NT2/D1 (cell line): ENCODE results near the gene CERS4.

Experiments
- DNase-seq: peaks from one replicate; pipeline ENCODE4 v3.0.0-alpha.2; 2011; ENCODE audit warnings: low read depth, low spot score
- H3K27me3 ChIP-seq: 2 replicates; pipeline ENCODE4 v1.6.0; 2011; ENCODE audit warnings: mild to moderate bottlenecking; ENCODE audit not compliant: insufficient read length, insufficient read depth
- H3K36me3 ChIP-seq: 2 replicates; pipeline ENCODE4 v1.6.1; 2011; ENCODE audit warnings: mild to moderate bottlenecking, low read length, mixed read lengths; ENCODE audit not compliant: insufficient read depth, insufficient read length
- H3K4me1 ChIP-seq: 2 replicates; pipeline ENCODE4 v1.5.1; 2011; ENCODE audit not compliant: insufficient read depth, insufficient read length
- H3K4me3 ChIP-seq: 2 replicates; pipeline ENCODE4 v1.5.1; 2011; ENCODE audit warnings: low read depth; ENCODE audit not compliant: insufficient read length
- H3K9ac ChIP-seq: 2 replicates; pipeline ENCODE4 v1.6.0; 2011; ENCODE audit warnings: low read depth; ENCODE audit not compliant: insufficient read length
- H3K9me3 ChIP-seq: 2 replicates; pipeline ENCODE4 v1.5.1; 2011; ENCODE audit warnings: mild to moderate bottlenecking, low read length; ENCODE audit not compliant: insufficient read depth
- SUZ12 ChIP-seq: IDR thresholded peaks from 2 replicates; pipeline ENCODE4 v1.6.1; 2011; ENCODE audit not compliant: insufficient read length, insufficient read depth; ENCODE audit errors: extremely low read depth
- YY1 ChIP-seq: IDR thresholded peaks from 2 replicates; pipeline ENCODE4 v1.6.1; 2011; ENCODE audit not compliant: insufficient read length, insufficient read depth
- ZNF274 ChIP-seq: IDR thresholded peaks from 2 replicates; pipeline ENCODE4 v1.6.1; 2011; ENCODE audit warnings: mild to moderate bottlenecking, low read depth, low read length

CERS4 gene

GRCh38 chr19:8208922-8209461 lies at the start of gene CERS4:
Gene CERS4 (plus strand): TSS chr19:8209370. CDS start chr19:8251077, 41,707 bp downstream.
- Histone ChIP-seq H3K9ac (peak within 1 kb of the TSS; percentile 98), H3K4me3 (peak within 1 kb of the TSS; percentile 97), H3K9me3 (no peaks in the 10 kb centered on the region), H3K36me3 (peaks cover 20% of the 10 kb centered on the region), H3K4me1 (peaks cover 26% of the 10 kb centered on the region), H3K27me3 (no peaks in the 10 kb centered on the region)
- no peak for TF ChIP-seq YY1
- TF ChIP-seq ZNF274: no peak
- TF ChIP-seq SUZ12: no peak
- DNase-seq: peak; percentile 77

- H3K4me1 ChIP-seq: no peaks in the 10 kb centered on the region
- H3K4me3 ChIP-seq: no peak overlapping the region
- H3K36me3 ChIP-seq: no peaks in the 10 kb centered on the region
- peaks cover 5% of the 10 kb centered on the region; the same call in 1 of the 2 replicates for H3K9me3 ChIP-seq
- DNase-seq: no peak
- no peak for TF ChIP-seq YY1
- no peaks in the 10 kb centered on the region for H3K27me3 ChIP-seq
- no peak overlapping the region for H3K9ac ChIP-seq
These were observed 48.0 kb upstream of the CERS4 start for GRCh38 chr19:8161135-8161646.

- DNase-seq: no peak
- peaks cover 5% of the 10 kb centered on the region; the same call in 1 of the 2 replicates for H3K9me3 ChIP-seq
- no peak overlapping the region for H3K4me3 ChIP-seq
- no peak overlapping the region for H3K9ac ChIP-seq
- H3K36me3 ChIP-seq: no peaks in the 10 kb centered on the region
- TF ChIP-seq YY1 (no peak), ZNF274 (no peak), SUZ12 (no peak)
- H3K4me1 ChIP-seq: peaks cover 2% of the 10 kb centered on the region
- H3K27me3 ChIP-seq: no peaks in the 10 kb centered on the region
These were observed 45.4 kb upstream of the CERS4 start for GRCh38 chr19:8163759-8164158.

- H3K4me1 ChIP-seq: peaks cover 2% of the 10 kb centered on the region
- no peaks in the 10 kb centered on the region for H3K27me3 ChIP-seq
- no peaks in the 10 kb centered on the region for H3K9me3 ChIP-seq
- H3K36me3 ChIP-seq: no peaks in the 10 kb centered on the region
- no peak for DNase-seq
- TF ChIP-seq ZNF274 (no peak), YY1 (no peak), SUZ12 (no peak)
- H3K4me3 ChIP-seq: no peak overlapping the region
- H3K9ac ChIP-seq: no peak overlapping the region
These were observed 41.2 kb upstream of the CERS4 start for GRCh38 chr19:8167985-8168384.

GRCh38 chr19:8168537-8168936 lies 40.6 kb upstream of the CERS4 start:
- H3K9ac ChIP-seq: no peak overlapping the region

GRCh38 chr19:8174706-8175105 lies 34.5 kb upstream of the CERS4 start:
- DNase-seq: no peak
- no peaks in the 10 kb centered on the region for H3K27me3 ChIP-seq
- H3K4me3 ChIP-seq: no peak overlapping the region
- H3K9me3 ChIP-seq: no peaks in the 10 kb centered on the region
- H3K4me1 ChIP-seq: no peaks in the 10 kb centered on the region
- H3K36me3 ChIP-seq: no peaks in the 10 kb centered on the region
- H3K9ac ChIP-seq: no peak overlapping the region
- TF ChIP-seq YY1 (no peak), SUZ12 (no peak), ZNF274 (no peak)

More at GRCh38 chr19:8168537-8168936, 40.6 kb upstream of the CERS4 start:
- Histone ChIP-seq H3K27me3 (no peaks in the 10 kb centered on the region), H3K36me3 (no peaks in the 10 kb centered on the region), H3K9me3 (no peaks in the 10 kb centered on the region), H3K4me3 (no peak overlapping the region), H3K4me1 (peaks cover 2% of the 10 kb centered on the region)
- TF ChIP-seq YY1 (no peak), SUZ12 (no peak), ZNF274 (no peak)
- DNase-seq: no peak

GRCh38 chr19:8180018-8180417 lies 29.2 kb upstream of the CERS4 start:
- Histone ChIP-seq H3K9ac (no peak overlapping the region), H3K36me3 (no peaks in the 10 kb centered on the region), H3K9me3 (no peaks in the 10 kb centered on the region), H3K4me3 (no peak overlapping the region), H3K4me1 (no peaks in the 10 kb centered on the region), H3K27me3 (no peaks in the 10 kb centered on the region)
- no peak for DNase-seq
- no peak for TF ChIP-seq SUZ12
- no peak for TF ChIP-seq ZNF274
- no peak for TF ChIP-seq YY1

- no peak for DNase-seq
- H3K9ac ChIP-seq: no peak overlapping the region
- H3K4me3 ChIP-seq: no peak overlapping the region
- H3K36me3 ChIP-seq: no peaks in the 10 kb centered on the region
- no peaks in the 10 kb centered on the region for H3K9me3 ChIP-seq
- H3K27me3 ChIP-seq: no peaks in the 10 kb centered on the region
- TF ChIP-seq YY1: no peak
- TF ChIP-seq SUZ12: no peak
- TF ChIP-seq ZNF274: no peak
- no peaks in the 10 kb centered on the region for H3K4me1 ChIP-seq
These were observed 24.9 kb upstream of the CERS4 start for GRCh38 chr19:8184274-8184673.
